HG03432 (cell line): ENCODE measurements around the gene TBC1D1.

Experiments
- ATAC-seq: cut with Tn5 transposase; IDR thresholded peaks from one replicate; pipeline ENCODE4 v1.9.1; 2021; ENCODE audit warnings: mild to moderate bottlenecking, moderate library complexity; ENCODE audit not compliant: unreplicated experiment

Gene TBC1D1

DNA sequence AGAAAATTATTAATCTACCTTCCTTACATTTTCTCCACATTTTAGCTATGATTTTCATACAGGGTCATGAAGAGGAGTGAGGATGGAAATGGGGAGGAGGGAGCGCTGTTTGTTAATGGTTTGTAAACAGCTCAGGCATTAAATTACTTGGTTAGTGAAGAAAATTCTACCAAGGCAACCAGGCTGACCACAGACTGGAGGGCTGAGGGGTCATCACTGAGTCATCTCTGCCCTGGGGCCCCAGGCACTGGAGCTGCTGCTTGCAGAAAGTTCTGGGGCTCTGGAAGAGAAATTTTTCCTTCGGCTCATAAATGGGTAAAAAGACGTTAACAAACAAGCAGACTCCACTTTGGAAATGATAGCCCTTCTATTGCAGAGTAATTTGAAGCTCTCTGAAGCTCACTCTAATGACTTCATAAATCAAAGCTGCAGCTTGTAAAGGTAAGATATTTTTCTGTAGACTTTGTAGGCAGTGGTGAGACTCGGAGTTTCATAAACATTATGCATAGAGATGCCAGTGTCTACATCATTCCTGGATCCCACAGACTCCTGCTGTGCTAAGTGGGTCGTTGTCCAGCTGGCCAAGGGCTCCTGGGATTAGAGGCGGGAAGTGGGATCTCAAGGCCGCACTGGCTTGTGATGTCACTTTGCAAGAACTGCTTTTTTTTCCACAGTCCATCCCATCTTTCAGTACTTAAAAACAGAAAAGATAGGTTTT, 228.9 kb downstream of the TBC1D1 start:
- ATAC-seq: no peak

DNA sequence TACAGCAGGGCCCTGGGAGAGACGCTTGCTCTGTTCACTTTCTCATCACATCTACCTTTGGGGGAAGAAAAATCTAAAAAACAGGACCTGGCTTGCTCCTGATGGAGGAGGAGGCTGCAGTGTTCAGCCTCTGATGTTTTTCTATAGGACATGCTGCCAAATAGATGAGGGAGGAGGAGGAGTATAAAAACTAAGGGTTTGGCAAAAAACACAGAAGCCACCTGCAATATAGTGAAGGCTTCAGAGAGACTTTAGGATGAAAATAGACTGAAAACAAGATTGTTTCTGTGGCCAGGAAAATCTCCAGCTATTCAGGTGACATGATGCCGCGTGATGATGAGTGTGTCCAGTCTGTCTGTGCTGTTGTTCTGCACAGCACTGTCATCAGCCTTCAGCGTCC, 229.9 kb downstream of the TBC1D1 start:
- no peak for ATAC-seq

DNA sequence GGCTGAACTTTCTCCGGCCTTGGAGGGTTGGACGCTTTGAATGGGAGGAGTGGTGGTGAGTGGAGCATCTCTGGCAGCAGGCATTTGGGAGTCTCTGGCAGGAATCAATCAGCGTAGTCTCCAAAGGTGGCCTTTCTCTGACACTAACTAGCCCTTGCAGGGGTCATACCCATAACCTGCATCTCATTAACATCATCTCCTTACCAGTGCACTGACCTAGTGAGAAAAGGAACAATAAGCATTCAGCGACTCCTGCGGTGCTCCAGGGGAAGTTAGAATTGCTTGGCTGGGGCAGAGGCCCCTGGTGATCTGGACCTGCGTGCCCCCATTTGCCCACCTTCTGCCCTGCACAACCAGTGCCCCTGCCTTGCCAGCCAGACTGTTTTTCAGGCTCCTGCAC, 231.2 kb downstream of the TBC1D1 start:
- ATAC-seq: no peak

DNA sequence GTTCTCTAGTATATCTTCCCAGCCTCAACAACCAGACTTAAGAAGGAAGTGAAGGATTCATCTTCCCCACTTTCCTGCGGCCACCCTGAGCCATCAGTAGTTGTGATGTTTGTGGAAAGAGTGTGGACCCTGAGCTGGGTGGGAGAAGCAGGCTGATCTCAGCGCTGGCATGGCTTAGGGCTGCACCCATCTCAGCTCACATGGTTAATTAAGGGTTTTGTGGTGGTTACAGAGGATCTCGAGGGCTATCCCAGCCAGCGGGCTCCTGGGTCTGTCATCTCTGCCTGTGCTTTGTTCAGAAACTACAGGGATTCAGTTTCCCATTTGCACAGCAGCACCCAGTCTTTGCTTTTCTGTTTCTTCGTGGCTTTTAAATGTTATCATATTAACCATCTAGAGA, 232.7 kb downstream of the TBC1D1 start:
- ATAC-seq: no peak

DNA sequence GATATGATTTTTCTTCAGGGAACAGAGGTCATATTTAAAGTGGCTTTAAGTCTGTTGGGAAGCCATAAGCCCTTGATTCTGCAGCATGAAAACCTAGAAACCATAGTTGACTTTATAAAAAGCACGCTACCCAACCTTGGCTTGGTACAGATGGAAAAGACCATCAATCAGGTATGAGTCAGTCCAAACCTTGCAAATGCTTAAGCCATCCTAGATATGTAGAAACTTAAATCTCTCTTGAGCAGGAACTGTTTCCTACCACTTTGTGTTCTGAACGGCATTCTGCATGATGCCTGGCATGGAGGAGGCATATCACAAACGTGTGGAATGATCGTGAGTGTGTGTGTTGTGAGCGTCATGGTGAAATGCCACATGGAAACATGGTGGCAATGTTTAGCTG, 234.1 kb downstream of the TBC1D1 start:
- no peak for ATAC-seq

DNA sequence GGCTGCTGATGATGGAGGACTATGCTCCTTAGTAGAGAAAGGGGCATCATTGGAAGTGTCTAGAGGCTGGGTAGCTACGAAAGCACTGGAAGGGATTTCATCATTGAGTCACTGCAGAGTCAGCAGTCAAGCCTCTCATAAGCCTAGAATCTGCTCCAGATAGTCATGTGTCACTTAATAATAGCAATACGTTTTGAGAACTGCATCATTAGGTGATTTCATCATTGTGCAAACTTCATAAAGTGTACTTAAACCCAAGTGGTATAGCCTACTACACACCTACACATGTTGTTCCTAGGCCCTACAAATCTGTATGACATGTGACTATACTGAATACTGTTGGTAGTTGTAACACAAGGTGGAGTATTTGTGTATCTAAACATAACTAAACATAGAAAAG, 234.9 kb downstream of the TBC1D1 start:
- no peak for ATAC-seq

DNA sequence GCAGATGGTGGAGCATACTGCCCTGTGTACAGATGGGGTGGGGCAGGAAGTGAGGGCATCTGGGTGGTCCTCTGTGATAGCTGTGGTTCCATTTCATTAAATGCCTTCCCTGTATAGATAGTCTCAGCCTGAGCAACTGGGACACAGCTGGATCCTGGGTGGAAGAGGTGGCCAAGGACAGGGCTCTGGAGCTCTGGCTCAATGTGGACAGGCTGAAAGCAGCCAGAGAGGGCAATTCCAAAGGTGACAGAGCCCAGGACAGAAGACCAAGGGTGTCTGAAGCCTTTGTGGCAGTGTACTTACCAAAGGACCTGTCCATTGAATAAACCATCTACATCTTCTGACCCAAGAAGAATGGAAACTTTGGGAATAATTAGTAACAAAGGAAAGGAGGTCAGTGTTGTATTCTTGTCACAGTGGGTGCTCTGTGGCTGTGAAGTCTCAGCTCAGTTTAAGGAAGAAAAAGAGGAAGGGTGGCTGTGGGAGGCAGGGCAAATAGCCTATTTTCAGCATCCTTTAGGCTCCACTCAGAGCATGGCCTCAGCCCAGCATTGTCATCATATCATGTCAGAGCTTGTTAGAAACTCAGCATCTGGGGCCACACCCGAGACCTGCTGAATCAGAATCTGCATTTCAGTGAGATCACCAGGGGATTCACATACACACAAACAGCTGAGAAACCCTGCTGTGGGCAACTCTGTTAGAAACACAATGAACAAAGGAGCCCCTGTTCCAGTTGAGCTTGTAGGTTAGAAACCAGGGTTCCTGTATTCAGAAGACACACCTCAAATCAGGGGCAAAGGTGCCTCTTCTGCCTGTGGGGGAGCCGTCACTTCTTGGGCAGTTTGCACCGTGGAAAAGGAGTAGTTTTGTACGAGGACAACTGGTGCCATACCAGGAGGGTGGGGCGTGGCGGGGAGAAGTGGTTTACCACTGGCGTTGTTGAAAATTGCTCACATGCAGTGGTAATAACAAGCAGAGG, 237.9 kb downstream of the TBC1D1 start:
- peak; percentile 53 for ATAC-seq

DNA sequence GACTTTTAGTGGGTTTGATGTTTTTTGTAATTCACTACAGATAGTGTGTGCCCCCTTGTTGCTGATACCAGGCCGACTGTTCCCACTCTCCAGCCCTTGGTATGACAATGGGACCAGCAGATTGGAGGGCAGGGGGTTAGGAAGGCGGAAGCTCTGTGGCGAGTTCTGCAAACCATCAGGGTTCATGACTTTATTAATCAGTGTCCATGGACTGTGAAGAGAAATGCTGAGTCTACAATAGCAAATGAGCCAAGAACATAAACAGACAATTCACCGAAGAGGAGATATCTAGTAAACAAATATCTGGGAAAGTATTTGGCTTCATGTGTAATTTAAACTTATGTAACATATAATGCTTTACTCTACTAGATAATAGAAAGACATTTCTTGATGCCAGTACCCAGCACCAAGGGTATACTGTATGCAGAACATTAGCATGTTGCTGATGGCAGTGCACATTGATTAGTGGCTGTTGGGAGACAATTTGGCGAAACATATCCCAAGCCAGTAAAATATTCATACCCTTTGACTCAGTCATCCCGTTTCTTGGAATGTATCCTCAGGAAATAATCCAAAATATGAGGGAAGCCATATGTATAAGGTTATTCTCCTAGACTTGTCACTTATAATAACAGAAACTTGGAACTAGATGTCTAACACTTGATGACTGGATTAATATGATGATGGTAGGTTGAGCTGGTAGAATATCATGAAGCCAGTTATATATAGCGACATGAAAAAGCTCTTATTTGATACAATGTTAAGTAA, 238.8 kb downstream of the TBC1D1 start:
- no peak for ATAC-seq

DNA sequence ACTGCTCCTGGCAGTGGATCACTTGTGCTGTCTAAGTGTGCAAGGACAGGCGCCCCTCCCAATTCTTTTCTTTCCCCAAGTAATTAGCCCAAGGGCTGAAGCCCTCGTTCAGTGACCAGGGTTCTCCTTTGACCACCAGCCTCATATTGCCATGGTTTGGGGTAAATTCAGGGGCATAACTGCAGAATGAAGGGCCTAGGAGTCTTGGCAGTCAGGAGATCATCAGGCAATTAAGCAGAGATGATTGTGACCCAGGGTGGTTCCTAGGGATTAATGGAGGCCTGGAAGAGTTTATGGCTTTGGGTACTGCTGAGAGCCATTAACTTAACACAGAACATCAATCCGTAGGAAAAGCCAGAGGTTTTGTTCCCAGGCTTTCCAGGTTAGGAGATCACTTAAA, 240.0 kb downstream of the TBC1D1 start:
- no peak for ATAC-seq

DNA sequence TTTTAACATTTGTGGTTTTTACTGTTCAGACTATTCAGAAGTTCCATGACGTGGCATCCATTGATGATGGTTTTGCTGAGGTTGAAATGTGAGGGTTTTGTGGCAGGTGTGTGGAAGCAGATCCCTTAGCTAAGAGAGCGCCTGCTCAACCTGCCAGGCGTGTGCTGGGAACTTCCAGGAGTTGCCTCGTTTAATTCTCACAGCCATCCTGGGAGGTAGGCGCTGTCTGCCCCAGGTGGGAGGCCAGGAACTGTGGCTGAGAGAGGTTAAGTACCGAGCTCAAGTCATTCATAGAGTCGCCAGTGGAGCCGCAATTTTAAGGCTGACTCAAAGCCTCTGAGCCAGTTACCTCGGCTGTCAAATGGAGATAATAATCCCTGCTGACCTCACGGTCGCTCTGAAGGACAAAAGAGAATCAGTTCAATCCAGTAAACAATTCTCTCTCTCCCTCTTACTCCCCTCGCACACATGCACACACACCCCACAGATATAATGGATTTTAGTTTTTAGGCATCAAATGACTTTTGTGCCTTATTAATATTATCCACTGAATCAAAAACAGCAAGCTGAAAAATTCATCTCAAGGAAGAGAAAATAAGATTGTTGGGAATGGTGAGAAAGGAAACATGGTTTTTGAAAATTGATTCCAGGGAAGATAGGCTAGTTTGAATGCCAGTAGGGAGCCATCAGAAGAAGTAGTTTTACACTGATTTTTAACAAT, 240.6 kb downstream of the TBC1D1 start:
- ATAC-seq: peak; percentile 31

DNA sequence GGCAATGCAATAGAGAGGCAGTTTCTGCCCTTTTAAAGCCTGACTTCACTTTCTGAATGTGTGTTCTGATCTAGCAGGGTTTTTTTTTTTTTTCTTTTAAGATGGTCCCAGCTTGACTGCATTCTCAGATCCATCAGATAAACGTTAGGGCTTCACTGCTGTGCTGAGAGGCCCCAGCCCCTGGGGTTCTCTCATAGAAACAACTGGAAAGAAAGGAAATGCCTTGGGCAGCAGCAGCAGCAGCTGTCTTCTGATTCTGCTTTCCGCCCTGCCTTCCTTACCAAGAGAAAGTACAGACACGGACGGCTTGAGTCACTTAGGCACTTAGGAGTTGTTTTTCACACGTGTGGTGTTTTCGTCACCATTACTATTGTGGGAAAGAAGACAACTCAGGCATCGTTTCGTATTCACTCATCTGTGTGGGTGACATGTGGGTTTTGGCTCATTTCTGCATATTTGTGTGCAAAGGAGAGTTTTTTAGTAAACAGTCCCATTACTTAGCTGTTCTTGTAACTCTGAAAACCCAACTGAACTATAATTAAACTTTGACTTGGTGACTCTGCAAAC, 241.3 kb downstream of the TBC1D1 start:
- peak; percentile 74 for ATAC-seq

DNA sequence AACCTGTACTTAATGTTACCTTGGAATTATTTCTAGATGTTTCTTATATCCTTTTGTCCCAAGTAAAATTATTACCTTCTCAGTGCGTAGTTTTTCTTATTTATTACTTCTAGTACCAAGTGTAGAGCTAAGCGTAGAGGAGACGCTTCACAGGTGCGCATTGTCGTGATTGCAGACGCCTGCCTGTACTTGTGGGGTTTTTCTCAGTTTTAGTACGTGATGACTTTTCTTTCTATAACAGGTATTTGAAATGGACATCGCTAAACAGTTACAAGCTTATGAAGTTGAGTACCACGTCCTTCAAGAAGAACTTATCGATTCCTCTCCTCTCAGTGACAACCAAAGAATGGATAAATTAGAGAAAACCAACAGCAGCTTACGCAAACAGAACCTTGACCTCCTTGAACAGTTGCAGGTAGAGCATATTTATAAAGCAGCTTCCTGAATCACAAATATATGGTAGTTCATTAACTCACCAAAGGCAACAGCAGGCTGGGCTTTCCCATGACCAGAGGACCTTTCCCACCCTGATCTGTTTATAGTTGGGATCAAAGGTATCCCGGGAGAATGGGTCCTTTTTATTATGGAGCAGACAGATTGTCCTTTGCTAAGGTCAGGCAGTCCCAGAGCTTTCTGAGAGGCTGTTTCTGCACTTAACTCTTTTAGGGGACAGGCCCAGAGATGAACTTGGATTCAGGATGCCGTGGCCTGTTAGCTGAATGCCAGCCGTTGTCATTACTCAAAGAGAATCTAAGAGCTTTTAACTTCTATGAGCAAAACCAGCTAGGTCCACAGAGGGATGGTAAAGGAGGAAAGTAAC, 242.2 kb downstream of the TBC1D1 start:
- ATAC-seq: no peak

DNA sequence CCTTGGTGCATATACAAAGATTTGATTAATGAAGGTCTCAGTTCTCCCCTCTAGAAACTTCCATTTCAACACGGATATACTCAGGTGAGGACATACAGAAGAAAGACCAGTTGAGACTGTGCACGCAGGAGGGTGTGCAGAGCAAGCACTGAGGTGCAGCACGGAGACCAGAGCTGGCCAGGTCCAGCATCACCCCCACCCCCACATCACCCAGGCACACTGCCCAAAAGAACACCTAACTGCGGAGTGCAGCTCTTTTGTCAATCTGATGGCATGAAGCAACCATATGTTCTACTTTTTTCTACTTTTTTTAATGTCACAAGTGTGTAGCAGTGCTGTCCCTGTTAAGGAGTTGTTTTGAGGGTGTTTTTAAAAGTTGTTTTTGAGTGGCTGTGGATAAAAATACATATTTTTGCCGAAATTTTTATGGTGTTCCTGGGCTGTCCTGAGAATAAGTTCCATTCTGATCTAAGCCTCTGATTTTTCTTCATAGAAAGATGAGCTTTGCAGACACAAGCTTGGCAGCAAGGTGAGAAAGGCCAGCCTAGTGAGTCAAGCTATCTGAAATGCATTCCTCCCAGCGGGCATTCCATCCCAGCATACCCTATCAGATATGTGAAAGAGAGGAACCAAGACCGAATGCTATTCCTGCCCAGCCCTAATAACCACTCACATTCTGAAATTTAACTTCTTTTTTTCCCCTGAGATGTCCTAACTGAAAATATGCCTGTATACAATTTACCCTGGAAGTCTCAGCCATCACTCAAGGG, 243.0 kb downstream of the TBC1D1 start:
- no peak for ATAC-seq

DNA sequence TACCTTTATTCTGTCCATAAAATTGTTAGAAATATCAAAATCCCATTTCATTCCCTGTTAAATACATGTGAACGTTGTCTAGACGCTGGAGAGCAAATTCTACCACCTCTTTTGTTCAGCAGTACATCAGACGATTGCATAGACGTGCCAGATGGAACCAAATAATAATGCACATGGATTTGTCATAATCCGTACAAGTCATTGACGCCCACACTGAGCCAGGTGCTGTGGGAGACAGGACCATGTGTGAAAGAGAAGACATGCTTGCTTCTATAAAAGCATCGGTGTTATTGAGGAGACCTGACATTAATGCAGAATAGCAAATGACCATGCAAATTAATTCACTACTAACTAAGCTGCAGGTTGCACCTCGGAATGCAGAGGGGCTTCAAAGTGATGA, 244.3 kb downstream of the TBC1D1 start:
- no peak for ATAC-seq

DNA sequence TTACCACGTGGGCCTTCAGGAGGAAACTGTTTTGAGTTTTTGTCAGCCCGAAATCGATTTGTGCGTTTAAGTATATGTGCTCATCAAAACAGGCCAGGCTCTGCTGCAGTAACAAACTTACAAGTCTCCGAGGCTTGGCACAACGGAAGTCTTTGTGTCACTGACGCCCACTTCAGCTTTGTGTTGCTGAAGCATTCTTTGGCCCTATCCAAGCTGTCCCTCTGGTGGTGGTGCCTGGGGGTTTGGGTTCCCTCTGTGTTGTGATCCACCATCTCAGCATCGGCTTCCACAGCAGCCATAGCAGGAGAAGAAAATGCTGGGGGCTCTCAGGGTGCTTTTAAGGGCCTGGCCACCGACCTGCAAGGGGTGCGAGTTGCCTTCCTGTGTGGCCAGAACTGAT, 245.7 kb downstream of the TBC1D1 start:
- ATAC-seq: no peak

DNA sequence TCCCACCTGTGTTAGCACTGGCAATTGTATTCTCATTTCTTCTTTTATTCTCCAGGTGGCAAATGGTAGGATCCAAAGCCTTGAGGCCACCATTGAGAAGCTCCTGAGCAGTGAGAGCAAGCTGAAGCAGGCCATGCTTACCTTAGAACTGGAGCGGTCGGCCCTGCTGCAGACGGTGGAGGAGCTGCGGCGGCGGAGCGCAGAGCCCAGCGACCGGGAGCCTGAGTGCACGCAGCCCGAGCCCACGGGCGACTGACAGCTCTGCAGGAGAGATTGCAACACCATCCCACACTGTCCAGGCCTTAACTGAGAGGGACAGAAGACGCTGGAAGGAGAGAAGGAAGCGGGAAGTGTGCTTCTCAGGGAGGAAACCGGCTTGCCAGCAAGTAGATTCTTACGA, 246.2 kb downstream of the TBC1D1 start:
- ATAC-seq: no peak

DNA sequence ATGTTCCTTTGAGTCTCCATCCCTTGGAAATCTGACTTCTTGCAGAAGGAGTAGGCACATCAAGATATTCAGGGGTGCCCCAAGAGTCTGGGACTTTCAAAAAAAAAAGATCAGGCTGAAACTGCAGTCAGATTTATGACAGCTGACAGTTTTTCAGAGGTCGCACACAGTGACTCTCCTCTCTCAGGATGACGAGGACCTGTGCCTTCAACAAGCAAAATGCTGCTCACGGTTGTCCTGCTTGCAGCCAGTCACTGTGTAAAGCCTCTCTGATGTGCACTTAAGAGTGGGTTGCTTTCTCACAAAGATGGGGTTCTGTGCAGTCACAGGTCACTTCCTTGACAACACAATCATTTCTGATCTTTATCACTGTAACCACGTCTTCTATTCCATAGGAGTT, 247.5 kb downstream of the TBC1D1 start:
- no peak for ATAC-seq

DNA sequence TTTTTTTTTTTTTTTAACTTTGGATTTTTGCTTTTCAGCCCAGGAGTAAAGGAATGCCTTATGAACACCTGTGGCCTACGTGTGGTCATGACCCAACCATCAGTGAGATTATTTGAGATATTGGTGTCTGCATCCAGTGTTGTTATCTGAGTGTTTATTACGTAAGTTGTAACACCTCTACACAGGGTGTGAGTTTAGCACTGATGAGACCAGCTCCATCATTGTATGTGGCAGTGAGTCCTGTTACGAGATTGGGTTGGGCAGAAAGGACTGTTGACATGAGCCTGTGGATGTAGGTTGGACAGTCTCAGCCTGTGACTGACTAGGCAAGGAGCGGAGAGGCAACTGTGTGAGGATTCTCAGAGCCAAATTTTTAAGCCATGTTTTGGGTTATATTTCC, 248.3 kb downstream of the TBC1D1 start:
- ATAC-seq: no peak
